Coronary artery (tissue), 2 donors: ENCODE results near the gene ADGRL3.
"Not testable (repeated sequence)": the region's sequence is repeated elsewhere in the genome, so short reads cannot be mapped to it uniquely, and the experiment has no call there.

Source experiments
- DNase-seq: peaks from one replicate; pipeline ENCODE4 v3.0.0-alpha.2; 2017; ENCODE audit warnings: low spot score
- H3K27ac ChIP-seq, 2 donors: fragments of 200-600 bp; sonication (generic); one replicate each; pipeline ENCODE4 v1.5.1; 2016 to 2019
- H3K4me3 ChIP-seq: fragments of 200-600 bp; sonication (generic); 2 replicates; pipeline ENCODE4 v1.5.1; 2016; ENCODE audit warnings: mild to moderate bottlenecking, moderate library complexity
- TF ChIP-seq, protein P1 (sequence below): fragments of 200-600 bp; sonication (generic); IDR thresholded peaks from one replicate; pipeline ENCODE4 v1.5.1; 2019; ENCODE audit warnings: antibody characterized with exemption

Gene ADGRL3

DNA sequence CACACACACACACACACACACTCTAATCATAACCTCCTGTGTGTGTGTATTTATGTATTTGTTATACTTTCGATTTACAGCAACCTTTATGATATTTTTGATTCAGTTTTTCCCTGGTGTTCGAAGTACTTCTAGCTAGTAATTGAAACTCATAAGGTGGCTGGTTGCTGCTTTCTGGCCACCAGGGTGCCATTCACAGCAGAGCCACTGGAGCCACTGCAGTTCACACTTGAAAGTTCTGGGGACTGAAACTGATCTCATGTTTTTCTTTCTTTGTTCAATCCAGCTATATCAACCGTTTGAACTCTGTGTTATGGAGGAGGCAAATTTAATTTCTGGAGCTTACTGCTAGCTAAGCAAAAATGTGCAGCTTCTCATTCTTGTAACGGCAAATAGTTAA lies 419.4 kb downstream of the ADGRL3 start:
- DNase-seq: no peak

DNA sequence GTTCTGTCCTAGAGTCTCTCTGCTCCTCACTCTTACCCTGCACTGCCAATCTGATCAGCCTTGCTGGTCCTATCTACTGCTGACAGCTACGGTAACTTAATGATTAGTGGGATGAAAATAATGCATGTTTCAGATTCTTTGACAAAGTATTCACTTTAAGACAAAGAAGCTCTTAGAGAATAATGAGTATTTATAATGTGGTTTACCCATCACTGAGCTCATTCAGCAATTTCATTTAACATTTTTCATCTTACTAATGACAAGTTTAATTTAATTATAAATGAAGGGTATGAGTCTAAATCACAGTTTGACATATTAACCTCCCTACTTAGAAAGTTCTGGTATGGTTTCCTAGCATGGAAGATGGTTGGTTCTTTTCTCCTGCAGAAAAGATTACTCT lies 428.2 kb downstream of the ADGRL3 start:
- no peak overlapping the region for H3K4me3 ChIP-seq

More for the DNA sequence above, 419.4 kb downstream of the ADGRL3 start:
- H3K27ac ChIP-seq: no peak overlapping the region
- TF ChIP-seq, protein P1, sequence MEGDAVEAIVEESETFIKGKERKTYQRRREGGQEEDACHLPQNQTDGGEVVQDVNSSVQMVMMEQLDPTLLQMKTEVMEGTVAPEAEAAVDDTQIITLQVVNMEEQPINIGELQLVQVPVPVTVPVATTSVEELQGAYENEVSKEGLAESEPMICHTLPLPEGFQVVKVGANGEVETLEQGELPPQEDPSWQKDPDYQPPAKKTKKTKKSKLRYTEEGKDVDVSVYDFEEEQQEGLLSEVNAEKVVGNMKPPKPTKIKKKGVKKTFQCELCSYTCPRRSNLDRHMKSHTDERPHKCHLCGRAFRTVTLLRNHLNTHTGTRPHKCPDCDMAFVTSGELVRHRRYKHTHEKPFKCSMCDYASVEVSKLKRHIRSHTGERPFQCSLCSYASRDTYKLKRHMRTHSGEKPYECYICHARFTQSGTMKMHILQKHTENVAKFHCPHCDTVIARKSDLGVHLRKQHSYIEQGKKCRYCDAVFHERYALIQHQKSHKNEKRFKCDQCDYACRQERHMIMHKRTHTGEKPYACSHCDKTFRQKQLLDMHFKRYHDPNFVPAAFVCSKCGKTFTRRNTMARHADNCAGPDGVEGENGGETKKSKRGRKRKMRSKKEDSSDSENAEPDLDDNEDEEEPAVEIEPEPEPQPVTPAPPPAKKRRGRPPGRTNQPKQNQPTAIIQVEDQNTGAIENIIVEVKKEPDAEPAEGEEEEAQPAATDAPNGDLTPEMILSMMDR: peak; percentile 12
- no peak overlapping the region for H3K4me3 ChIP-seq

DNA sequence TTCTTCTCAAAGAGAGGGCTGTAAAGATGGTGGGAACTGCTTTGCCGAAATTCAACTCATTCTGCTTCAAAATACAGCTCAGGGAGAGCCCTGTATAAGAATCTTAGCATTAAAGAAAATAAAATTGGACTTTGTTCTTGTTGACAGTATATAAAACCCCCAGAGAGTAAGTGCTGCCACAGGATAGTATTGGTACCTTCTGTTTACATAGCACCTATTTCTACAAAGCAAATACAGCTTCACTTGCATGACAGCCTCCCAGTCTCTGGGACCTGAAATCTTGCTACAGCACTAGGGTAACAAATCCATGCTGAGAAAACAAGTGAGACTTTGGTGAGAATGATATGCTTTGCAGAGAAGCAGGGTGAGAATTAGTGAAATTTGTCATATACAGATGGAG lies 428.6 kb downstream of the ADGRL3 start:
- TF ChIP-seq, protein P1: no peak
- Histone ChIP-seq H3K4me3 (no peak overlapping the region), H3K27ac (no peak overlapping the region)
- DNase-seq: no peak

More for the DNA sequence above, 428.2 kb downstream of the ADGRL3 start:
- no peak overlapping the region for H3K27ac ChIP-seq
- TF ChIP-seq, protein P1: no peak
- DNase-seq: no peak

DNA sequence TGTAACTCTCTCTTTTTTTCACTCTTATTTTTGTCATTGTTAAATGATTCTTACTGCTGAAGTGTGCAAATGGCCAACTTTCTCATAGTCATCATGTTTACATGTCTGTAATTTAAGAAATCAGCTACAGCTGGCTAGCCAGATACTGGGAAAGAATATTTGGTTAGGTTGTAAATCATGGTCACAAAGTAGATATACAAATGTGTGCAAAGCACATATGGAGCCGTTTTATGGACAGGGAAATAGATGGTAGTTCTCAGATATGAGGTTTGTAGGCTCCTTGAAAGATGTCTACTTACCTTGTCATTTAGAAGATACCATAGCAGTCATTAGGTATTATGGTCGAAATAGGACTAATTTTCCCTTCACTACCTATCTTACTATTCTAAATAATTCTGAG lies 430.4 kb downstream of the ADGRL3 start:
- TF ChIP-seq, protein P1: no peak

DNA sequence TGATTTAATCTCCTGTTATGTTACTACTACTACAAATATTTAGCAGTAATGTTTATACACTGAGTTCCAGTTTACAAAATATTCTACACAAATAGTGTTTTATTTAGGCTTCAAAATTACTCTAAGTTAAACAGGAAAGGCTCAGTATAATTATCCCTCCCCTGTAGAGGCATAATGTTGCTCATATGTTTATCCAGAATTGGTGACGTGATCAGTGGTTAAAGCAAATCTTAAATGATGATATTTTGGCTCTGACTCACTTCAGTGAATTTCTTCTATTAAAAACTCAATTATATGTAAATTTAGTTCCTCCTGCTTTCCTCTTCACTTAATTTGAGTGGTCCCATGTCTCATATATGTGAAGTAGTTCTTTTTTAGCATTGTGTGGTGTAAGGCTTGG lies 438.5 kb downstream of the ADGRL3 start:
- TF ChIP-seq, protein P1: no peak
- Histone ChIP-seq H3K4me3 (no peak overlapping the region), H3K27ac (no peak overlapping the region)
- no peak for DNase-seq

More for the DNA sequence above, 430.4 kb downstream of the ADGRL3 start:
- Histone ChIP-seq H3K27ac (no peak overlapping the region), H3K4me3 (no peak overlapping the region)
- DNase-seq: no peak

DNA sequence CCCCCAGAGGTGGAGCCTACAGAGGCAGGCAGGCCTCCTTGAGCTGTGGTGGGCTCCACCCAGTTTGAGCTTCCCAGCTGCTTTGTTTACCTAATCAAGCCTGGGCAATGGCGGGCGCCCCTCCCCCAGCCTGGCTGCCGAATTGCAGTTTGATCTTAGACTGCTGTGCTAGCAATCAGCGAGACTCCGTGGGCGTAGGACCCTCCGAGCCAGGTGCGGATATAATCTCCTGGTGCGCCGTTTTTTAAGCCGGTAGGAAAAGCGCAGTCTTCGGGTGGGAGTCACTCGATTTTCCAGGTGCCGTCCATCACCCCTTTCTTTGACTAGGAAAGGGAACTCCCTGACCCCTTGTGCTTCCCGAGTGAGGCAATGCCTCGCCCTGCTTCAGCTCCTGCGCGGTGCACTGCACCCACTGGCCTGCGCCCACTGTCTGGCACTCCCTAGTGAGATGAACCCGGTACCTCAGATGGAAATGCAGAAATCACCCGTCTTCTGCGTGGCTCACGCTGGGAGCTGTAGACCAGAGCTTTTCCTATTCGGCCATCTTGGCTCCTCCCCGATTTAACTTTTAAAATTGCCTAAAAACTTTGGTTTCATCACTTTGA lies 446.7 kb downstream of the ADGRL3 start:
- not testable (repeated sequence) for H3K4me3 ChIP-seq, H3K27ac ChIP-seq, DNase-seq

DNA sequence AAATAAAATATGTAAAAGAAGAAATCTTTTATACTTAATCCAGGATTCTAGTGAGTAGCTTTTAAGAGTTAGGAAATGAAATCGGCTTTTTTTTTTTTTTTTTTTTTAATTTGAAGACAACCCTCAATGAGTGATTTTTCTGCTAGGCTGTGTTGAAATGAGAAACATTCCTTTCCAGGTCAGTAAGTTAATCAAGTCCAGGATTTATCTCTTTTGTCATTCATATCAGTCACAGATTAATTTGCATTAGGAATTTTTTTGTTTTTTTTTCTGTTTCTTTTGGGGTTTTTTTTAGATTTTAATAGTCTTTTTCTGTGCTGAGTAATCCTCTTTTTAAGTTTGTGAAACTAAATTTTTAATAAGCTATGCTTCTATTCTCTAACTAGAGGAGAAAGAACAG lies 448.1 kb downstream of the ADGRL3 start:
- Histone ChIP-seq H3K27ac (no peak overlapping the region), H3K4me3 (no peak overlapping the region)
- DNase-seq: no peak
- TF ChIP-seq, protein P1: no peak

DNA sequence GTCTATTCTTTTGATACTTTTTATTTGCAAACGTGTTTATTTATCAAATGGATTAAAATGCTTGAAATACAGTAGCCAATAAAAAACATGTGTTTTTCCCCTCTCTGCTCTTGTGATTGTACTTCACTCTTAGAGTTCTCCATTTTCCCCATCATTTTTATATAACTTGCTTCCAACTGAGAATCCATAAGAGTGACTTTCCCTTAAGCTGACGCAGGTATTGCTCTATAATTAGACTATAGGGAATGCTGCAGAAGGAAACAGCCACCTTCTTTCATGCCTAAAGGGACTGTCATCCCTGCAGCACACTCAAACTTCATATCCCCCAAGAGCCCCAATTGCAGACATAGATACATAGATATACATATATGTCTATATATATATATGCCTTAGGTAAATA lies 456.9 kb downstream of the ADGRL3 start:
- DNase-seq: no peak
- TF ChIP-seq, protein P1: no peak
- no peak overlapping the region for H3K4me3 ChIP-seq
- no peak overlapping the region for H3K27ac ChIP-seq
